Liver (tissue), 9 donors: ENCODE measurements around the gene GLRX5. TPM values are rescaled to one million over a fixed set of nuclear protein-coding genes. Genes with fewer than 3 reads are reported as not detected.

ENCODE experiments used
- DNase-seq: peaks from one replicate; pipeline ENCODE4 v3.0.0-alpha.2; 2017; ENCODE audit warnings: low spot score
- H3K27ac ChIP-seq, 2 donors: one replicate each; pipeline ENCODE4 v1.7.0; 2013; ENCODE audit warnings: inconsistent platforms in 2 of 2, low read length in 2 of 2, control low read depth in 1 of 2, low read depth in 1 of 2, mild to moderate bottlenecking in 1 of 2
- H3K27me3 ChIP-seq, 4 donors: one replicate each; pipeline versions ENCODE4 v1.6.1 to v1.7.0; 2013; ENCODE audit warnings: low read length in 3 of 4, inconsistent platforms in 1 of 4, mild to moderate bottlenecking in 1 of 4, moderate library complexity in 1 of 4; ENCODE audit not compliant: control insufficient read depth in 4 of 4, insufficient read depth in 4 of 4
- H3K36me3 ChIP-seq, 4 donors: one replicate each; pipeline versions ENCODE4 v1.6.1 to v1.7.0; 2013; ENCODE audit warnings: low read length in 3 of 4, mild to moderate bottlenecking in 3 of 4, low read depth in 1 of 4, moderate library complexity in 1 of 4; ENCODE audit not compliant: control insufficient read depth in 4 of 4, insufficient read depth in 3 of 4
- H3K4me1 ChIP-seq, 4 donors: one replicate each; pipeline versions ENCODE4 v1.6.1 to v1.7.0; 2013; ENCODE audit warnings: low read length in 3 of 4, mild to moderate bottlenecking in 3 of 4, moderate library complexity in 1 of 4; ENCODE audit not compliant: control insufficient read depth in 4 of 4, insufficient read depth in 4 of 4
- H3K4me3 ChIP-seq, 3 donors: one replicate each; pipeline versions ENCODE4 v1.6.1 to v1.7.0; 2013; ENCODE audit warnings: low read length in 3 of 3, control low read depth in 1 of 3, low read depth in 1 of 3, mild to moderate bottlenecking in 1 of 3
- H3K9ac ChIP-seq, 2 donors: one replicate each; pipeline ENCODE4 v1.7.0; 2013; ENCODE audit warnings: low read length in 2 of 2, mild to moderate bottlenecking in 2 of 2, moderate library complexity in 2 of 2, control low read depth in 1 of 2, low read depth in 1 of 2
- H3K9me3 ChIP-seq, 4 donors: one replicate each; pipeline versions ENCODE4 v1.6.1 to v1.7.0; 2013; ENCODE audit warnings: low read length in 3 of 4; ENCODE audit not compliant: control insufficient read depth in 4 of 4
- CTCF ChIP-seq: fragments of 150-350 bp; IDR thresholded peaks from 2 replicates; pipeline ENCODE4 v1.5.1; 2017; ENCODE audit warnings: improper control_type of control experiment, low read depth, low read length; ENCODE audit not compliant: missing input control
- EGR1 ChIP-seq, 2 donors: IDR thresholded peaks; 2 replicates each; pipeline ENCODE4 v1.6.1; 2016 to 2018; ENCODE audit warnings: antibody characterized with exemption in 2 of 2, low read depth in 2 of 2
- FOXA1 ChIP-seq: IDR thresholded peaks from 2 replicates; pipeline ENCODE4 v1.6.1; 2016; ENCODE audit warnings: antibody characterized with exemption
- FOXA2 ChIP-seq: IDR thresholded peaks from 2 replicates; pipeline ENCODE4 v1.6.1; 2016; ENCODE audit warnings: antibody characterized with exemption
- GABPA ChIP-seq, 2 donors: IDR thresholded peaks in 1 of 2; conservative IDR thresholded peaks in 1 of 2; 2 replicates each; pipeline ENCODE4 v1.6.1; 2016; ENCODE audit warnings: antibody characterized with exemption in 2 of 2, mild to moderate bottlenecking in 1 of 2, moderate library complexity in 1 of 2
- HNF4A ChIP-seq, 2 donors: conservative IDR thresholded peaks; 2 replicates each; pipeline ENCODE4 v1.6.1; 2016; ENCODE audit warnings: antibody characterized with exemption in 2 of 2, mild to moderate bottlenecking in 2 of 2
- HNF4G ChIP-seq: IDR thresholded peaks from 2 replicates; pipeline ENCODE4 v1.6.1; 2016; ENCODE audit warnings: antibody characterized with exemption
- JUND ChIP-seq, 2 donors: IDR thresholded peaks; 2 replicates each; pipeline ENCODE4 v1.6.1; 2016; ENCODE audit warnings: antibody characterized with exemption in 2 of 2
- MAX ChIP-seq: IDR thresholded peaks from 2 replicates; pipeline ENCODE4 v1.6.1; 2016; ENCODE audit warnings: antibody characterized with exemption
- NR2F2 ChIP-seq: IDR thresholded peaks from 2 replicates; pipeline ENCODE4 v1.6.1; 2016; ENCODE audit warnings: antibody characterized with exemption
- RAD21 ChIP-seq, 2 donors: IDR thresholded peaks; 2 replicates each; pipeline ENCODE4 v1.6.1; 2016; ENCODE audit warnings: antibody characterized with exemption in 2 of 2, mild to moderate bottlenecking in 2 of 2
- REST ChIP-seq: IDR thresholded peaks from 2 replicates; pipeline ENCODE4 v1.6.1; 2016; ENCODE audit warnings: antibody characterized with exemption, mild to moderate bottlenecking
- RXRA ChIP-seq, 2 donors: IDR thresholded peaks; 2 replicates each; pipeline ENCODE4 v1.6.1; 2017 to 2018; ENCODE audit warnings: antibody characterized with exemption in 2 of 2, mild to moderate bottlenecking in 1 of 2
- SP1 ChIP-seq: IDR thresholded peaks from 2 replicates; pipeline ENCODE4 v1.6.1; 2018; ENCODE audit warnings: antibody characterized with exemption, mild to moderate bottlenecking
- TAF1 ChIP-seq: conservative IDR thresholded peaks from 2 replicates; pipeline ENCODE4 v1.6.1; 2016; ENCODE audit warnings: antibody characterized with exemption, mild to moderate bottlenecking
- ZBTB33 ChIP-seq: IDR thresholded peaks from 2 replicates; pipeline ENCODE4 v1.6.1; 2016; ENCODE audit warnings: antibody characterized with exemption
- WGBS: extraction: QIAGEN DNeasy Blood & Tissue Kit; methylation state at CpG from one replicate; pipeline ENCODE4 v1.1.7; 2013; 5-methylcytosine and 5-hydroxymethylcytosine counted together
- polyA plus RNA-seq, 2 donors: library from polyadenylated mRNA; stranded (reverse) in 1 of 2; unstranded in 1 of 2; fragments of 200-250 nt in 1 of 2; fragments of >200 nt in 1 of 2; fragmentation: Nextera tagmentation in 1 of 2; extraction: Ambion mirVana in 1 of 2; gene quantifications; one replicate each; pipeline versions ENCODE4 v1.2.1 to v1.2.3, GENCODE V29; 2013 to 2015
- total RNA-seq, 2 donors: library from RNA; depleted of rRNA; stranded (reverse); fragments of >200 nt; gene quantifications; one replicate each; pipeline ENCODE4 v1.2.3, GENCODE V29; 2014
- donor health status: healthy.
- donor health status: healthy.
- donor health status: healthy.
- donor health status: healthy.
- donor health status: healthy.

The GLRX5 gene
- total and polyA plus RNA-seq, 4 donors, result 28.4 to 172 (median 39.7) TPM

- H3K9ac ChIP-seq, result no peak overlapping the region
Measured at GRCh38 chr14:95562892-95563685, 28.2 kb downstream of the GLRX5 start.

GRCh38 chr14:95564060-95564459, 29.2 kb downstream of the GLRX5 start:
- H3K4me3 ChIP-seq, result no peak overlapping the region
- DNase-seq, result no peak
- no peaks in the 10 kb centered on the region for H3K27me3 ChIP-seq
- no peak for TF ChIP-seq RAD21 (IDR thresholded peaks at IDR 0.05)
- no peak for TF ChIP-seq HNF4A (conservative IDR thresholded peaks at IDR 0.05)
- TF ChIP-seq MAX, result no peak
- no peak for TF ChIP-seq SP1
- TF ChIP-seq JUND (IDR thresholded peaks at IDR 0.05), result no peak
- no peak for TF ChIP-seq ZBTB33
- no peak for TF ChIP-seq TAF1
- peaks cover 0 to 9% (median 2%) of the 10 kb centered on the region in 4 donors for H3K4me1 ChIP-seq
- H3K9me3 ChIP-seq, result no peaks in the 10 kb centered on the region
- WGBS, result 86% methylated on average over 4 of the region's 4 CpGs
- H3K9ac ChIP-seq, result no peak overlapping the region
- no peak overlapping the region for H3K27ac ChIP-seq
- no peaks in the 10 kb centered on the region for H3K36me3 ChIP-seq

More at GRCh38 chr14:95562892-95563685, 28.2 kb downstream of the GLRX5 start:
- WGBS, result 68% methylated on average over 18 of the region's 18 CpGs
- peak overlapping the region in 2 of 3 donors; percentile 0 to 29 for H3K4me3 ChIP-seq
- no peak overlapping the region for H3K27ac ChIP-seq
- peak in 1 of 2 donors; percentile 18 for TF ChIP-seq HNF4A (conservative IDR thresholded peaks at IDR 0.05)
- TF ChIP-seq RAD21 (IDR thresholded peaks at IDR 0.05), result no peak
- peak in 1 of 2 donors; percentile 7 for TF ChIP-seq RXRA (IDR thresholded peaks at IDR 0.05)
- no peak for TF ChIP-seq FOXA2
- no peak for TF ChIP-seq FOXA1
- TF ChIP-seq EGR1 (IDR thresholded peaks at IDR 0.05; ENCODE audit: low read depth in 2 of 2), result no peak
- no peak for DNase-seq
- H3K4me1 ChIP-seq, result peaks cover 0 to 9% (median 3%) of the 10 kb centered on the region in 4 donors
- no peaks in the 10 kb centered on the region for H3K36me3 ChIP-seq
- H3K9me3 ChIP-seq, result no peaks in the 10 kb centered on the region
- no peaks in the 10 kb centered on the region for H3K27me3 ChIP-seq

- Histone ChIP-seq H3K27ac (no peak overlapping the region), H3K4me1 (no peaks in the 10 kb centered on the region), H3K9me3 (no peaks in the 10 kb centered on the region), H3K27me3 (no peaks in the 10 kb centered on the region), H3K36me3 (no peaks in the 10 kb centered on the region), H3K4me3 (no peak overlapping the region), H3K9ac (no peak overlapping the region)
- 89% methylated on average over 3 of the region's 3 CpGs for WGBS
- no peak for DNase-seq
- no peak for TF ChIP-seq SP1
- TF ChIP-seq TAF1, result no peak
- TF ChIP-seq JUND (IDR thresholded peaks at IDR 0.05), result no peak
- no peak for TF ChIP-seq NR2F2
- no peak for TF ChIP-seq FOXA1
- TF ChIP-seq EGR1 (IDR thresholded peaks at IDR 0.05; ENCODE audit: low read depth in 2 of 2), result no peak
- no peak for TF ChIP-seq HNF4A (conservative IDR thresholded peaks at IDR 0.05)
- no peak for TF ChIP-seq CTCF
- no peak for TF ChIP-seq FOXA2
- no peak for TF ChIP-seq GABPA (IDR thresholded peaks at IDR 0.05 in 1 of 2, conservative IDR thresholded peaks at IDR 0.05 in 1 of 2)
- TF ChIP-seq RAD21 (IDR thresholded peaks at IDR 0.05), result no peak
- no peak for TF ChIP-seq MAX
- no peak for TF ChIP-seq REST
- TF ChIP-seq HNF4G, result no peak
Measured at GRCh38 chr14:95569440-95569839, 34.6 kb downstream of the GLRX5 start.
